Measurements from ENCODE around the gene PRR29. TPM values are rescaled to one million over a fixed set of nuclear protein-coding genes. Genes with fewer than 3 reads are reported as not detected.

Gene PRR29
- total RNA-seq, 1 experiment from 2014 or later: not detected

DNA sequence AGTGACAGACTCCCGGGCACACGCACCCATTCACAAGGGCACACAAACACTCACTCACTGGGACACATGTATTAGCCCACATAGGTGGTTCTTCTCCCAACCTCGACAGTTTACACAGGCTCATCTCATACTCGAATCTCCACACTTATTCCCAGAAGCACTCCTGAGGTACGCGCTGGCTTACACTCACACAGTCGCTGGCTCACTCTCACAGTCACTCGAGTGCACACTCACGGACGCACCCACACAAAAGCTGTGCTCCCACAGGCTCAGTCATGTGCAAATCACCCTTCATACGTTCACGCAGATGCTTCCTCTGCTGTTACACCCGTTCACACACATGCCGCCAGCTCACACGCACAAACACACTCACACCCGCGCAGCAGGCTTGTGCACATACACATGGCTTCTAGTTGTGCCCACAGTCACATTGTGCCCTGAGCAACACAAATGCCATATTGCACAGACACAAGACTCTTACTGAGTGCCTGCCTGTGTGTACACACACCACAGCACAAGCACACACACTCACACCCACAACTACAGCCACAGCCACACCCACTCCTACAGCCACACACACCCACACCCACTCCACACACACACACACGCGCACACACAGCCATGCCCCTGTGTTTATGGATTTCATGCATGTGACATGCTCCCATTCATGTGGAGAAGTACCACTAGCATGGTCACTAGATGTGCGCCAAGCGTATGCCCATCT, 8.4 kb upstream of the PRR29 start:
- H3K4me3 Mint-ChIP-seq (ENCODE audit: unreplicated experiment): no peak overlapping the region
- ChIA-PET CTCF (interaction anchor here (0.9 to 1.4 kb wide), 4 partner anchors 17 to 107 kb away, joined by 3 to 6 read pairs (median 3); partner anchors contain the start of gene GH1), POLR2A (interaction anchor here (0.8 kb wide), 1 partner anchor 10 kb away, joined by 4 read pairs; no protein-coding TSS in a partner anchor)
- no peak for TF ChIP-seq CTCF (IDR thresholded peaks at IDR 0.05; ENCODE audit: unreplicated experiment)
- H3K27ac Mint-ChIP-seq (ENCODE audit: low read depth, unreplicated experiment): no peak overlapping the region
- intact Hi-C loops (cut with micrococcal nuclease): loop anchor here (2.0 kb wide), 1 partner anchor 71 kb away; the partner anchor contains the start of gene GH1
- H3K36me3 Mint-ChIP-seq (ENCODE audit: insufficient read depth, unreplicated experiment): no peaks in the 10 kb centered on the region
- BruUV-seq (replicated peaks): no TSS peak
- peaks cover 57% of the 10 kb centered on the region for H3K27me3 Mint-ChIP-seq (ENCODE audit: insufficient read depth, unreplicated experiment)
- no peak for DNase-seq (ENCODE audit: unreplicated experiment)
- H3K9me3 Mint-ChIP-seq (ENCODE audit: unreplicated experiment): peaks cover 7% of the 10 kb centered on the region
- H3K4me1 Mint-ChIP-seq (ENCODE audit: insufficient read depth, unreplicated experiment): peaks cover 7% of the 10 kb centered on the region

- no peak for DNase-seq (ENCODE audit: unreplicated experiment)
- peaks cover 70% of the 10 kb centered on the region for H3K27me3 Mint-ChIP-seq (ENCODE audit: insufficient read depth, unreplicated experiment)
- POLR2A ChIA-PET: no interaction called here
- no peak for TF ChIP-seq CTCF (IDR thresholded peaks at IDR 0.05; ENCODE audit: unreplicated experiment)
- CTCF ChIA-PET: interaction anchor here (1.2 to 1.3 kb wide), 4 partner anchors 34 to 73 kb away, joined by 3 to 6 read pairs (median 4); partner anchors contain the start of gene GH1
- intact Hi-C loops (cut with micrococcal nuclease): loop anchor here (2.0 kb wide), 1 partner anchor 73 kb away; the partner anchor contains the start of gene GH1
- H3K4me3 Mint-ChIP-seq (ENCODE audit: unreplicated experiment): no peak overlapping the region
- H3K36me3 Mint-ChIP-seq (ENCODE audit: insufficient read depth, unreplicated experiment): no peaks in the 10 kb centered on the region
- BruUV-seq (replicated peaks): no TSS peak
- no peaks in the 10 kb centered on the region for H3K4me1 Mint-ChIP-seq (ENCODE audit: insufficient read depth, unreplicated experiment)
- peaks cover 7% of the 10 kb centered on the region for H3K9me3 Mint-ChIP-seq (ENCODE audit: unreplicated experiment)
- H3K27ac Mint-ChIP-seq (ENCODE audit: low read depth, unreplicated experiment): no peak overlapping the region
These were observed 6.5 kb upstream of the PRR29 start for GRCh38 chr17:63991611-63992010.

DNA sequence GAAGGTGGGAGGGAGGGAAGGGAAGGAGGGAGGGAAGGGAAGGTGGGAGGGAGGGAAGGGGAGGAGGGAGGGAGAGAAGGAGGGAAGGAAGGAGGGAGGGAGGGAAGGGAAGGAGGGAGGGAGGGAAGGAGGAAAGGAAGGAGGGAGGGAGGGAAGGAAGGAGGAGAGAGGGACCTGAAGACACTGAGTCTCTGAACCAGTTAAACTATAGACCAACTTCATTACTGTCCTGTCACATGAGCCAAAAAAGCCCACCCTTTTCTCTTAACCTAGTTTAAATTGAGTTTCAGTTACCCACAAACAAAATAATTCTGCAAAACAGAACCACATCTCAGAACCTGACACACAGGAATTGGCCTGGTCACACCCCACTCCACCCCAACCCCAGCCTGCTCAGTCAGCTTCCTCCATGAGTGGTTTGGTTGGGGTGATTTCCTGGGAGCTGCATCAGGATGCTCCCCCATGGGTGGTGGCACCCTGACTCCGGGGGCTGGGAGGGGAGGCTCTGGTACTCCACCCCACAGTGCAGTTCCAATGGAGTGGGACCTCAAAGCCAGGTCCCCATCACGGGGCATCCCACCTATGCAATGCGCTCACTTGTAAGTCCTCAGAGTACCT, 4.7 kb upstream of the PRR29 start:
- no peak for TF ChIP-seq CTCF (IDR thresholded peaks at IDR 0.05; ENCODE audit: unreplicated experiment)
- Mint-ChIP-seq H3K9me3 (ENCODE audit: unreplicated experiment) (peaks cover 7% of the 10 kb centered on the region), H3K27ac (ENCODE audit: low read depth, unreplicated experiment) (no peak overlapping the region), H3K36me3 (ENCODE audit: insufficient read depth, unreplicated experiment) (no peaks in the 10 kb centered on the region), H3K4me3 (ENCODE audit: unreplicated experiment) (no peak overlapping the region), H3K27me3 (ENCODE audit: insufficient read depth, unreplicated experiment) (peaks cover 89% of the 10 kb centered on the region), H3K4me1 (ENCODE audit: insufficient read depth, unreplicated experiment) (no peaks in the 10 kb centered on the region)
- intact Hi-C loops (cut with micrococcal nuclease): no loop called here
- no TSS peak for BruUV-seq (replicated peaks)
- CTCF ChIA-PET: interaction anchor here (0.5 to 1.4 kb wide), 6 partner anchors 19 to 159 kb away, joined by 3 to 4 read pairs (median 3); no protein-coding TSS in a partner anchor
- DNase-seq (ENCODE audit: unreplicated experiment): no peak
- POLR2A ChIA-PET: no interaction called here

- ChIA-PET POLR2A (no interaction called here), CTCF (no interaction called here)
- Mint-ChIP-seq H3K9me3 (ENCODE audit: unreplicated experiment) (peaks cover 7% of the 10 kb centered on the region), H3K27ac (ENCODE audit: low read depth, unreplicated experiment) (no peak overlapping the region), H3K4me1 (ENCODE audit: insufficient read depth, unreplicated experiment) (peaks cover 6% of the 10 kb centered on the region), H3K4me3 (ENCODE audit: unreplicated experiment) (no peak overlapping the region), H3K27me3 (ENCODE audit: insufficient read depth, unreplicated experiment) (peaks cover 90% of the 10 kb centered on the region), H3K36me3 (ENCODE audit: insufficient read depth, unreplicated experiment) (no peaks in the 10 kb centered on the region)
- BruUV-seq (replicated peaks): no TSS peak
- no peak for TF ChIP-seq CTCF (IDR thresholded peaks at IDR 0.05; ENCODE audit: unreplicated experiment)
- intact Hi-C loops (cut with micrococcal nuclease): no loop called here
- no peak for DNase-seq (ENCODE audit: unreplicated experiment)
These were observed 2.5 kb upstream of the PRR29 start for GRCh38 chr17:63995626-63996025.
